Measurements from ENCODE around the gene PPIL1.
"Not testable (repeated sequence)": the region's sequence is repeated elsewhere in the genome, so short reads cannot be mapped to it uniquely, and the experiment has no call there.

PPIL1 gene

GRCh38 chr6:36874443-36875249 is at the start of gene PPIL1:
PPIL1 (minus strand) TSS chr6:36874803; CDS start chr6:36874772, 31 bp downstream.
- DNase-seq (ENCODE audit: low read depth), result peak; percentile 73

- DNase-seq (ENCODE audit: low read depth), result no peak
Measured at GRCh38 chr6:36924131-36924530, 49.5 kb upstream of the PPIL1 start.

GRCh38 chr6:36920546-36920945 is 45.9 kb upstream of the PPIL1 start:
- no peak for DNase-seq (ENCODE audit: low read depth)

GRCh38 chr6:36920049-36920448 is 45.4 kb upstream of the PPIL1 start:
- no peak for DNase-seq (ENCODE audit: low read depth)

GRCh38 chr6:36917541-36918193 is 43.1 kb upstream of the PPIL1 start:
- no peak for DNase-seq (ENCODE audit: low read depth)

GRCh38 chr6:36916126-36916525 is 41.5 kb upstream of the PPIL1 start:
- no peak for DNase-seq (ENCODE audit: low read depth)

GRCh38 chr6:36915599-36915998 is 41.0 kb upstream of the PPIL1 start:
- no peak for DNase-seq (ENCODE audit: low read depth)

- DNase-seq (ENCODE audit: low read depth), result no peak
Measured at GRCh38 chr6:36914227-36914794, 39.7 kb upstream of the PPIL1 start.

GRCh38 chr6:36913082-36913481 is 38.5 kb upstream of the PPIL1 start:
- DNase-seq (ENCODE audit: low read depth), result no peak

- DNase-seq (ENCODE audit: low read depth), result peak; percentile 26
Measured at GRCh38 chr6:36912586-36912985, 38.0 kb upstream of the PPIL1 start.

GRCh38 chr6:36912030-36912454 is 37.4 kb upstream of the PPIL1 start:
- DNase-seq (ENCODE audit: low read depth), result no peak

- DNase-seq (ENCODE audit: low read depth), result no peak
Measured at GRCh38 chr6:36908747-36909146, 34.1 kb upstream of the PPIL1 start.

GRCh38 chr6:36907781-36908180 is 33.2 kb upstream of the PPIL1 start:
- DNase-seq (ENCODE audit: low read depth), result no peak

- DNase-seq (ENCODE audit: low read depth), result no peak
Measured at GRCh38 chr6:36906539-36907325, 32.1 kb upstream of the PPIL1 start.

- no peak for DNase-seq (ENCODE audit: low read depth)
Measured at GRCh38 chr6:36904851-36905393, 30.3 kb upstream of the PPIL1 start.

GRCh38 chr6:36904114-36904513 is 29.5 kb upstream of the PPIL1 start:
- DNase-seq (ENCODE audit: low read depth), result no peak

- DNase-seq (ENCODE audit: low read depth), result no peak
Measured at GRCh38 chr6:36897609-36898008, 23.0 kb upstream of the PPIL1 start.

GRCh38 chr6:36893976-36894932 is 19.7 kb upstream of the PPIL1 start:
- DNase-seq (ENCODE audit: low read depth), result no peak

- DNase-seq (ENCODE audit: low read depth), result not testable (repeated sequence)
Measured at GRCh38 chr6:36891153-36891552, 16.6 kb upstream of the PPIL1 start.

- no peak for DNase-seq (ENCODE audit: low read depth)
Measured at GRCh38 chr6:36890112-36890663, 15.6 kb upstream of the PPIL1 start.

Measured in activated T-cell treated with anti-CD3 and anti-CD28 coated beads for 1 hour (primary cell).